ENCODE data around the gene USP9X. TPM values are rescaled to one million over a fixed set of nuclear protein-coding genes. Genes with fewer than 3 reads are reported as not detected.

The USP9X gene
- total RNA-seq, 1 donor from 2014 or later, result 60.0 TPM

DNA sequence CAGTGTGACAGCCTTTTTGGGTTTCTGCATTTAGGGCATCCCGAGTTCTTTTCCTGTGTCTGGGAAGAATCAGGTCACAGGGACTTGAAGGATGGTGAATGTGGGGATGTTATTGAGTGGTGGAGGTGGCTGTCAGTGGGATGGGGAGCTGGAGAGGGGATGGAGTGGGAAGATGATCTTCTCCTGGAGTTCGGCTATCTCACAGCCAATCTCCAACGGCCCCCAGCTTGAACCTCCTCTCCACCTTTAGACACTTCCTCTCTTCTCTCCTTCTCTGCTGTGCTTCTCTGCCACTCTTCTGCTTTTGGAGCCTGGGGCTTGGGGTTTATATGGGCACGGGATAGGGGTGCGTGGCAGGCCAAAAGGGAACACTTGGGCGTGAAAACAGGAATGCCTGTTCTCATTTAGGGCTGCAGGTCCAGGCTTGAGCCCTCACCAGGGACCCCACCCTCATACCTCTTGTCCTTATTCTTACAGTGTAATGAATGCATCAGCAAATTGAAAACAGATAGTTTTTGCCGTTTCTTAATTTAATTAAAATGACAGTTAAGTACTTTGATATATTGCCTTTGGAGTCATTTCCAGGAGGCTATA lies 37.5 kb downstream of the USP9X start:
- Mint-ChIP-seq H3K9me3 (peaks cover 7% of the 10 kb centered on the region), H3K4me1 (peaks cover 3% of the 10 kb centered on the region), H3K27ac (ENCODE audit: unreplicated experiment) (no peak overlapping the region), H3K4me3 (no peak overlapping the region), H3K27me3 (ENCODE audit: low read depth) (no peaks in the 10 kb centered on the region), H3K36me3 (ENCODE audit: low read depth) (peaks cover 21% of the 10 kb centered on the region)
- DNase-seq (ENCODE audit: low read depth, low spot score), result no peak
- TF ChIP-seq, protein P1, sequence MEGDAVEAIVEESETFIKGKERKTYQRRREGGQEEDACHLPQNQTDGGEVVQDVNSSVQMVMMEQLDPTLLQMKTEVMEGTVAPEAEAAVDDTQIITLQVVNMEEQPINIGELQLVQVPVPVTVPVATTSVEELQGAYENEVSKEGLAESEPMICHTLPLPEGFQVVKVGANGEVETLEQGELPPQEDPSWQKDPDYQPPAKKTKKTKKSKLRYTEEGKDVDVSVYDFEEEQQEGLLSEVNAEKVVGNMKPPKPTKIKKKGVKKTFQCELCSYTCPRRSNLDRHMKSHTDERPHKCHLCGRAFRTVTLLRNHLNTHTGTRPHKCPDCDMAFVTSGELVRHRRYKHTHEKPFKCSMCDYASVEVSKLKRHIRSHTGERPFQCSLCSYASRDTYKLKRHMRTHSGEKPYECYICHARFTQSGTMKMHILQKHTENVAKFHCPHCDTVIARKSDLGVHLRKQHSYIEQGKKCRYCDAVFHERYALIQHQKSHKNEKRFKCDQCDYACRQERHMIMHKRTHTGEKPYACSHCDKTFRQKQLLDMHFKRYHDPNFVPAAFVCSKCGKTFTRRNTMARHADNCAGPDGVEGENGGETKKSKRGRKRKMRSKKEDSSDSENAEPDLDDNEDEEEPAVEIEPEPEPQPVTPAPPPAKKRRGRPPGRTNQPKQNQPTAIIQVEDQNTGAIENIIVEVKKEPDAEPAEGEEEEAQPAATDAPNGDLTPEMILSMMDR (conservative IDR thresholded peaks at IDR 0.05), result no peak

DNA sequence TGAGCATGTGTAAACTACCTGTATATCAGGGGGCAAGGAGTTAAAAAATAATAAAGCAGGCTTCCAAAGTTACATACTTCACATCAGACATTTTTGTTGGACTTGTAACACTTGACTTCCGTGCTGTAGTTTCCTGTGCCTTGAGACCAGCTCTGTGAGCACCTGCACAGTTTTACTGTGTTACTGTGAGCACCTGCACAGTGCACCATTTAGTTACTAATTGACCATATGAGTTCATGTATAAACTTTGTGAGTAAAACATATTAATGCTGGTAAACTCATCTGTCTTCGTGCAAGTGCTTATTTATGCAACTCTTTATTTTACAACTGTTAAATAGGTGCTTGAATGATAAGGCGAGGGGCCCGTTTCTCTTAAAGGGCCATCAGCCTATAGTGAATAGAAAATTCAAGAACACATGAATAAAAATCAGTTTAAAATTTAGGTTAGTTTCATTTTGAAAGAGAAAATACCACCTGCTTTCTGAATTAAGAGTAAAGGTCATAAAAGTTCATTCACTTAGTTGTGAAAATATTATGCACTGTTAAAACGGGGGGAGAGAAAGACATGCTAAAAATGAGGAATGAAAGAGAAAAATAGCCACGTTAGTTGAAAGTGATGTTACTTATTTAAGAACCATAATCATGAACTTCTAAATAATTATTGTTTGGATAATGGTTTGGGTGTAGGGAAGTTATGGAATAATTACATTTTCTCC lies 42.4 kb downstream of the USP9X start:
- no peaks in the 10 kb centered on the region for H3K4me1 Mint-ChIP-seq
- peaks cover 2% of the 10 kb centered on the region for H3K9me3 Mint-ChIP-seq
- H3K36me3 Mint-ChIP-seq (ENCODE audit: low read depth), result peaks cover 11% of the 10 kb centered on the region
- H3K4me3 Mint-ChIP-seq, result no peak overlapping the region
- TF ChIP-seq, protein P1 (conservative IDR thresholded peaks at IDR 0.05), result no peak
- no peak overlapping the region for H3K27ac Mint-ChIP-seq (ENCODE audit: unreplicated experiment)
- DNase-seq (ENCODE audit: low read depth, low spot score), result no peak
- no peaks in the 10 kb centered on the region for H3K27me3 Mint-ChIP-seq (ENCODE audit: low read depth)

DNA sequence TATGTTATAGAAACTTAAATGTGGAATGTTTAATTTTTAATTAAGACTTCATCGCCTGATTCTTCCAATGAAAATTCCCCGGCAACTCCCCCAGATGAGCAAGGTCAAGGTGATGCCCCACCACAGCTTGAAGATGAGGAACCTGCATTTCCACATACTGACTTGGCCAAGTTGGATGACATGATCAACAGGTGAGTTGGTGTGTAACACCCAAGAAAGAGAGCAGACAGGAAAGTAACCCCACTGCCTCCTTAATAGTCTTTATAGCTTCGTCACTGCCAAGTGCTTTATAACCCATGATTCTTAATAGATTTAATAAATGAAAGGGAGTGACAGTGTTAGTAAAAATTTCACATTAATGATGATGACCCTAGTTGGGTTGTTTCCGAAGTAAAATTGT lies 43.7 kb downstream of the USP9X start:
- Mint-ChIP-seq H3K9me3 (no peaks in the 10 kb centered on the region), H3K27ac (ENCODE audit: unreplicated experiment) (no peak overlapping the region), H3K27me3 (ENCODE audit: low read depth) (no peaks in the 10 kb centered on the region), H3K36me3 (ENCODE audit: low read depth) (peaks cover 12% of the 10 kb centered on the region), H3K4me3 (no peak overlapping the region), H3K4me1 (no peaks in the 10 kb centered on the region)
- DNase-seq (ENCODE audit: low read depth, low spot score), result no peak
- TF ChIP-seq, protein P1 (conservative IDR thresholded peaks at IDR 0.05), result no peak

DNA sequence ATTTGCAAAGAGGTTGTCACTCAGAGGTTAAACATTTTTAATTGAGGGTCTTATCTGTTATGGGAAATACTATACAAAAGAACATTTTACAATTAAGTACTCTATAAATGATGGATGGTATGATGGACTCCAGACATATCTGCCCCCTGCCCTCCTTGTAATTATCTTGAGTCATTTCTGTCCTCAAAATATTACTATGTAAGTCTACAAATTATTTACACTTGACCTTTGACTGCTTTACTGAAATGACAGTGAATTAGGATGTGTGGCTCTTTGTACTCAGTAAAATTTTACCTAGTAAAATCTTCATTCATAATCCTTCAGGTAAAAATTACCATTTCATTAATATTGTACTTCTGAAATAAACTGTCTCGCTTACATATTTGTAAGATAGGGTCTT lies 46.5 kb downstream of the USP9X start:
- Mint-ChIP-seq H3K36me3 (ENCODE audit: low read depth) (peaks cover 15% of the 10 kb centered on the region), H3K9me3 (no peaks in the 10 kb centered on the region), H3K27me3 (ENCODE audit: low read depth) (no peaks in the 10 kb centered on the region), H3K4me1 (no peaks in the 10 kb centered on the region), H3K4me3 (no peak overlapping the region), H3K27ac (ENCODE audit: unreplicated experiment) (no peak overlapping the region)
- TF ChIP-seq, protein P1 (conservative IDR thresholded peaks at IDR 0.05), result no peak
- no peak for DNase-seq (ENCODE audit: low read depth, low spot score)

DNA sequence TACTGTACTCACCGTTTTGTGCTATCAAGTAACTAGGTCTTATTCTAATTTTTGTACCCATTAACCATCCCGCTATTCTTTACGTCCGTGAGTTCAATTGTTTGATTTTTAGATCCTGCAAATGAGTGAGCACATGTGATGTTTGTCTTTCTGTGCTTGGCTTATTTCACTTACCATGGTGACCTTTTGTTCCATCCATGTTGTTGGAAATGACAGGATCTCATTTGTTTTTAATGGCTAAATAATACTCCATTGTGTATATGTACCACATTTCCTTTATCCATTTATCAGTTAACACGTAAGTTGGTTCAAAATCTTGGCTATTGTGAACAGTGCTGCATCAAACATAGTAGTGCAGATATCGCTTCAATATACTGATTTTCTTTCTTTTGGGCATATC lies 48.3 kb downstream of the USP9X start:
- TF ChIP-seq, protein P1 (conservative IDR thresholded peaks at IDR 0.05), result no peak
- Mint-ChIP-seq H3K4me3 (no peak overlapping the region), H3K9me3 (no peaks in the 10 kb centered on the region), H3K27ac (ENCODE audit: unreplicated experiment) (no peak overlapping the region), H3K27me3 (ENCODE audit: low read depth) (no peaks in the 10 kb centered on the region), H3K4me1 (no peaks in the 10 kb centered on the region), H3K36me3 (ENCODE audit: low read depth) (peaks cover 17% of the 10 kb centered on the region)
- DNase-seq (ENCODE audit: low read depth, low spot score), result no peak

Measured in neural crest cell (in vitro differentiated cells).